Measurements from ENCODE around the gene TNFSF10.

DNA sequence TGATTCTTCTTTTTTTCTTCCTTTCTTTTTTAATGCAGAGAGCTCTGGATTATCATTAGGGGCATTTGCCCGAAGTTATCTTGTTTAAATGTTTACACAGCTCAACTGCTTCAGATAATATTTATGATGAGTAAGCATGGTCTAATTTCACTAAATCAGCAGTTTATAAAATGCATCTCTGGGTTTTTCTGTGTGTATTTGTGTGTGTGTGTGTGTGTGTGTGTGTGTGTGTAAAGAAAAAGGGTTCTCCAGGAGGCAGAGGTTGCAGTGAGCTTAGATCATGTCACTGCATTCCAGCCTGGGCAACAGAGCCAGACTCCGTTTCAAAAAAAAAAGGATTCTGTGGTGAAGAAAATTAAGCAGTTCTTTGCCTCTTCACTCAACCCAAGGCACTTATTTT, 25.9 kb upstream of the TNFSF10 start:
- TF ChIP-seq, protein P1, sequence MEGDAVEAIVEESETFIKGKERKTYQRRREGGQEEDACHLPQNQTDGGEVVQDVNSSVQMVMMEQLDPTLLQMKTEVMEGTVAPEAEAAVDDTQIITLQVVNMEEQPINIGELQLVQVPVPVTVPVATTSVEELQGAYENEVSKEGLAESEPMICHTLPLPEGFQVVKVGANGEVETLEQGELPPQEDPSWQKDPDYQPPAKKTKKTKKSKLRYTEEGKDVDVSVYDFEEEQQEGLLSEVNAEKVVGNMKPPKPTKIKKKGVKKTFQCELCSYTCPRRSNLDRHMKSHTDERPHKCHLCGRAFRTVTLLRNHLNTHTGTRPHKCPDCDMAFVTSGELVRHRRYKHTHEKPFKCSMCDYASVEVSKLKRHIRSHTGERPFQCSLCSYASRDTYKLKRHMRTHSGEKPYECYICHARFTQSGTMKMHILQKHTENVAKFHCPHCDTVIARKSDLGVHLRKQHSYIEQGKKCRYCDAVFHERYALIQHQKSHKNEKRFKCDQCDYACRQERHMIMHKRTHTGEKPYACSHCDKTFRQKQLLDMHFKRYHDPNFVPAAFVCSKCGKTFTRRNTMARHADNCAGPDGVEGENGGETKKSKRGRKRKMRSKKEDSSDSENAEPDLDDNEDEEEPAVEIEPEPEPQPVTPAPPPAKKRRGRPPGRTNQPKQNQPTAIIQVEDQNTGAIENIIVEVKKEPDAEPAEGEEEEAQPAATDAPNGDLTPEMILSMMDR (IDR thresholded peaks at IDR 0.05; ENCODE audit: borderline replicate concordance, extremely low read depth, low read length, poor library complexity, severe bottlenecking), result no peak
- TF ChIP-seq EZH2 (IDR thresholded peaks at IDR 0.05; ENCODE audit: borderline replicate concordance, low read depth, low read length, severe bottlenecking), result no peak

Measured in DND-41 (cell line).